Activated T-helper 2 cell treated with anti-CD3 and anti-CD28 coated beads, Interferon-gamma antibody, Interleukin-2, Interleukin-4, amounts not matched to agents 10 μg/mL and 5 μg/mL and 100 μg/mL, durations not matched to agents 14 hours and 24 hours and 36 hours (primary cell): ENCODE data around the gene PICALM. TPM values are rescaled to one million over a fixed set of nuclear protein-coding genes. Genes with fewer than 3 reads are reported as not detected.
"Not testable (repeated sequence)": the region's sequence is repeated elsewhere in the genome, so short reads cannot be mapped to it uniquely, and the experiment has no call there.

Experiments used
- DNase-seq: peaks from one replicate; pipeline ENCODE4 v3.0.0; 2021; ENCODE audit warnings: low spot score
- H3K27ac Mint-ChIP-seq: one replicate; pipeline ENCODE4 v1.8.0; 2021; ENCODE audit warnings: mixed read lengths
- H3K27me3 Mint-ChIP-seq: one replicate; pipeline ENCODE4 v1.8.0; 2021; ENCODE audit warnings: low read depth, mixed read lengths
- H3K36me3 Mint-ChIP-seq: one replicate; pipeline ENCODE4 v1.8.0; 2021; ENCODE audit warnings: low read depth, mixed read lengths
- H3K4me1 Mint-ChIP-seq: one replicate; pipeline ENCODE4 v1.8.0; 2021; ENCODE audit warnings: low read depth, mixed read lengths
- H3K4me3 Mint-ChIP-seq: one replicate; pipeline ENCODE4 v1.8.0; 2021; ENCODE audit warnings: low read depth, mild to moderate bottlenecking, moderate library complexity, mixed read lengths
- H3K9me3 Mint-ChIP-seq: one replicate; pipeline ENCODE4 v1.8.0; 2021; ENCODE audit warnings: mixed read lengths
- intact Hi-C: fragments of 100-400 bp; cut with micrococcal nuclease; formaldehyde crosslinking; loops from one replicate; pipeline ENCODE4 v1.15.1; 2023
- total RNA-seq: library from RNA; stranded (reverse); gene quantifications from 2 replicates; pipeline ENCODE4 v1.2.3, GENCODE V29; 2022

Gene PICALM
- total RNA-seq, 1 donor from 2014 or later, result 213 TPM

DNA sequence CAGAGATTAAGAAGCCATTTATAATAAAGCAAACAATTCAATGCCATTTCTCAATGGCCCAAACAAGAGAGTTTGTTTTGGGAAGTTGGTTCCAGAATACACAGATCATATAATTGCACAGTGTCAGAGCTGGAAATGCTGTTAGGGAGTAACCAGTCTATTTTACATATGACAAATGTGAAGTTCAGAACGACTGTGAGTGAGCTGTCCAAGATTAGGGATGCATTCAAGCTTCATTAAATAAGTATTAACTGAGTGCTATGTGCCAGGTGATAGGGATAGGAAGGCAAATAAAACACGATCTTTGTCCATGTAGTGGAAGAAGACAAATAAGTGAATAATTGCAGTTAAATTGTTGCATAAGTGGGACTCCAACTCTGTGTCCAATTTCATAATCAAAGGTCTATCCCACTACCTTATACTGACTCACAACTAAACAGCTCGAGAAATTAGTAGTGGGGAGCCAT lies 33.1 kb upstream of the PICALM start:
- peaks cover 7% of the 10 kb centered on the region for H3K27me3 Mint-ChIP-seq
- no peak overlapping the region for H3K27ac Mint-ChIP-seq
- H3K4me1 Mint-ChIP-seq, result peaks cover 2% of the 10 kb centered on the region
- no peak for DNase-seq
- intact Hi-C loops, result no loop called here
- no peak overlapping the region for H3K4me3 Mint-ChIP-seq
- H3K36me3 Mint-ChIP-seq, result no peaks in the 10 kb centered on the region
- H3K9me3 Mint-ChIP-seq, result no peaks in the 10 kb centered on the region

DNA sequence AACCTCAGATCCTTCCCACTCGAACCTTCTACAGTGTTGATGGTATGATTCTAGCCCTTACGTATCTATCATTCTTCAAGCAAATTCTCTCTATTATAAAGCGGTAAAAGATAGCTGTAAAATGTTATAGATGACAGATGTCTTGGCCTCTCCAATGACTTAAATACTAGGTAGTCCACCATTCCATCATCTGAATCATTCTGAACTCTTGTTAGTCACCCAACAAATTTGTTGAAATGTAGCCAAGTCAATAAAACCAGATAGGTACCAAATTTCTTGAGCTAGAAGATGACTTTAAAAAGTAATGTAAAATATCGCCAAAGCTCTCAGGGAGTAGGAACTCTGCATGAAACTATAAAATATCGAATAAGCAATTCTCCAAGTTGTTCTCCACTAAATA lies 32.6 kb upstream of the PICALM start:
- Mint-ChIP-seq H3K27me3 (peaks cover 7% of the 10 kb centered on the region), H3K9me3 (no peaks in the 10 kb centered on the region), H3K27ac (no peak overlapping the region), H3K4me3 (no peak overlapping the region), H3K36me3 (no peaks in the 10 kb centered on the region), H3K4me1 (peaks cover 2% of the 10 kb centered on the region)
- intact Hi-C loops, result no loop called here
- no peak for DNase-seq

DNA sequence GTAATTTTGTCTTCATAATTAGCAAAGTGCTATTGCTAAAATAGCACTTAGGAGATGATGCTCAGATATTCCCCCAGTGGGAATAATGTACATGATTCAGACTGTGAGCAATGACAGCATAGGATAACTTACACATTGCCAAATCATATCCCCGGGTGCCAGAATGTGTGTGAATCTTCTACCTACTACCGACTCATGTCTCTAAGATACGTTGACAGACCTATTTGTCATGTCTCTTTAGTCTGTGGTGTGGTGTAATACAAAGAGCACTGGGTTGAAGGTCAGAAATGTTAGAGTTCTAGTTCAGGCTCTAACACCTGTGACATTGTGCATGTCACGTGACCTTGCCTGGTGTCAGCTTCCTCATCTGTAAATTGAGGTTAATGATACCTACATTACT lies 31.0 kb upstream of the PICALM start:
- Mint-ChIP-seq H3K27me3 (peaks cover 7% of the 10 kb centered on the region), H3K36me3 (no peaks in the 10 kb centered on the region), H3K27ac (no peak overlapping the region), H3K4me1 (peaks cover 2% of the 10 kb centered on the region), H3K4me3 (no peak overlapping the region), H3K9me3 (no peaks in the 10 kb centered on the region)
- DNase-seq, result no peak
- intact Hi-C loops, result no loop called here

DNA sequence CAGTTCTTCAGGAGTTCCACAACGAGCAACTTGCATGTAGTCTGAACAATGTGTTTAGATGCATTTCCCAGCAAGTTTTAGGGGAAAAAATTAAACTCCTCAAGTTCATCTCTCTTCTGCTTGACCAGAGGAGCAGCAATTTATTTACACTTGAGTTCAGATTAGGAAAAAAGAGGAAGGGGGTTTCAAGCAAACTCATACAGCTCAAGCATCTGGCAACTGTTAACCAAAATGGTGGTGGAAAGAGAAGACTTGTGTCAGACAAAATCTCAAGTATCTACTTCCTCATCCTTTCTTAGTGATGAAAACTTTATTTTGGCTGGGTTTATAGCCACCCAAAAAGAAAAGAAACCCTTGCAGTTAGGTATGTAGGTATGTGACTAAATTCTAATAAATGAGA lies 29.1 kb upstream of the PICALM start:
- no peak for DNase-seq
- Mint-ChIP-seq H3K27me3 (peaks cover 7% of the 10 kb centered on the region), H3K4me1 (peaks cover 2% of the 10 kb centered on the region), H3K27ac (no peak overlapping the region), H3K9me3 (no peaks in the 10 kb centered on the region), H3K4me3 (no peak overlapping the region), H3K36me3 (no peaks in the 10 kb centered on the region)
- intact Hi-C loops, result no loop called here

DNA sequence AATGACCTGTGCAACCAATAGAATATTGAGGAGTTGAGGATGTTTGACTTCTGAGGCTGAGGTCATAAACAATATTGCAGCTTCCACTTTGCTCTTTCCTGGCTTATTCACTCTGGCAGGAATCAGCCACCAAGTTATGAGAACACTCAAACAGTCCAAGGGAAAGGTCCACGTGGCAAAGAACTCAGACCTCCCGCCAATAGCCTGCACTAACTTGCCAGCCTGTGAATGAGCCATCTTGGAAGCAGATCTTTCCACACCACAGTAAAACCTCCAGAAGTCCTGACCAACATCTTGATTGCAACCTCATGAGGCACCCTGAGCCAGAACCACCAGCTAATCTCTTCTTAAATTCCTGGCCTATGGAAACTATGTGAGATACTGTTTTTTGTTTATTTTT lies 22.7 kb upstream of the PICALM start:
- Mint-ChIP-seq H3K27ac (no peak overlapping the region), H3K4me3 (no peak overlapping the region), H3K4me1 (peaks cover 5% of the 10 kb centered on the region), H3K36me3 (no peaks in the 10 kb centered on the region), H3K27me3 (no peaks in the 10 kb centered on the region), H3K9me3 (no peaks in the 10 kb centered on the region)
- no peak for DNase-seq
- intact Hi-C loops, result no loop called here

DNA sequence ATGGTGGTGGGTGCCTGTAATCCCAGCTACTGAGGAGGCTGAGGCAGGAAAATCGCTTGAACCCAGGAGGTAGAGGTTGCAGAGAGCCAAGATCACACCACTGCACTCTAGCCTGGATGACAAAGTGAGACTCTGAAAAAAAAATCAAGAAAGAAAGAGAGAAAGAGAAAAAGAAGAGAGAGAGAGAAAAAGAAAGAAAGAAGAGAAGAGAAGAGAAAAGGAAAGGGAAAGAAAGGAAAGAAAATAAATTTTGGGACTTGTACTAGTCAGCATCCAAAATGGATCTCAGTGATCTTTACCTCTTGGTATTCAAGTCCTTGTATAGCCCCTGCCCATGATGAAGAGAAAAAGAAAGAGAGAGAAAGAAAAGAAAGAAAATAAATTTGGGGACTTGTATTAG lies 22.2 kb upstream of the PICALM start:
- Mint-ChIP-seq H3K27ac (no peak overlapping the region), H3K27me3 (peaks cover 3% of the 10 kb centered on the region), H3K9me3 (no peaks in the 10 kb centered on the region), H3K4me1 (peaks cover 5% of the 10 kb centered on the region), H3K36me3 (no peaks in the 10 kb centered on the region), H3K4me3 (no peak overlapping the region)
- intact Hi-C loops, result no loop called here
- no peak for DNase-seq

DNA sequence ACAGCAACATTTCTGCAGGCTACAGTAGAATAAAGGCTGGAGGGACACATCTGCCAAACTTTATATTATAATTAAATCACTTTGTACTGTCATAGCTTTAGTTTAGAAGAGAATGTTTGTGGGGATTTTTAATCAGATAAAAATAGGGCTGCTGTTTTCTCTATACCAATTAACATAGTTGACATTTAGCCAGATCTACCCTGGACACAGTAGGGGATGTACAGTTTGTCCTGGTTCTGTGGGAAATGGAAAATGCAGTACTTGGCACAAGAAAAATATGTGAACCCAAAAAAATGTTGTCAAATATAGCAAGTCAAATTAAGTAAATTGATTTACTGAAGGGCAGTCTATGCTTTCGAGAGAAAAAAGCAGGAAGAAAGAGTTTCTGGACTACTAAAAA lies 20.8 kb upstream of the PICALM start:
- no peak for DNase-seq
- Mint-ChIP-seq H3K9me3 (no peaks in the 10 kb centered on the region), H3K4me1 (peaks cover 5% of the 10 kb centered on the region), H3K36me3 (no peaks in the 10 kb centered on the region), H3K27ac (no peak overlapping the region), H3K4me3 (no peak overlapping the region), H3K27me3 (peaks cover 3% of the 10 kb centered on the region)
- intact Hi-C loops, result no loop called here

DNA sequence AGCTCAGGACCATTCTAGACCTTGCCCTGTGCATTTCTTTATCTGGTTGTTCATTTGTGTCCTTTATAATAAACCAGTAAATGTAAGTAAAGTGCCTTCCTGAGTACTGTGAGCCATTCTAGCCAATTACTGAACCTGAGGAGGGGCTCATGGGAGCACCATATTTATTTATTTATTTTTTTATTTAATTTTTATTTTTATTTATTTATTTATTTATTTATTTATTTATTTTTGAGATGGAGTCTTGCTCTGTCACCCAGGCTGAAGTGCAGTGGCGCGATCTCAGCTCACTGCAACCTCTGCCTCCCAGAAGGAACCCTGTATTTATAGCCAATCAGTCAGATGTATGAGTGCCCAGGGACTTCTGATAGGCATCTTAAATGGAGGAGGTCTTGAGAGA lies 18.8 kb upstream of the PICALM start:
- DNase-seq, H3K36me3 Mint-ChIP-seq, H3K9me3 Mint-ChIP-seq, H3K4me3 Mint-ChIP-seq, H3K27ac Mint-ChIP-seq, H3K4me1 Mint-ChIP-seq, H3K27me3 Mint-ChIP-seq, intact Hi-C loops: not testable (repeated sequence)

DNA sequence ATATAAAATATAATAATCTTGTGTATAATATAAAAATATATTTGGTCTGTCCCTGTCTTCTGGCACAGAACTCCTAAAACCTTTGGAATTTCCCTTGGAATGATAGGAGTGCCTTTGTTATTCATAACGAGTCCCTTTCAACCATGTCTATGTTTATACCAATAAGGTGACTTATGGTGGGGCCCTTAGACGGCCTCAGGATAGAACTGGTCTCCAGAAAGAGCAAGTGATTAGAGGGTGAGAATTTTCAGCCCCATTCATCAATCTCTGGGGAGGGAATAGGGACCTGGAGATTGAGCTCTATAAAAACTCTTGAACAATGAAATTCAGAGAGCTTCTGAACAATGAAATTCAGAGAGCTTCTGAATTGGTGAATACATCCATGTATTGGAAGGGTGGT lies 18.4 kb upstream of the PICALM start:
- H3K4me1 Mint-ChIP-seq, result peaks cover 5% of the 10 kb centered on the region
- H3K36me3 Mint-ChIP-seq, result no peaks in the 10 kb centered on the region
- H3K27me3 Mint-ChIP-seq, result peaks cover 3% of the 10 kb centered on the region
- DNase-seq, result no peak
- H3K27ac Mint-ChIP-seq, result no peak overlapping the region
- no peak overlapping the region for H3K4me3 Mint-ChIP-seq
- intact Hi-C loops, result no loop called here
- H3K9me3 Mint-ChIP-seq, result no peaks in the 10 kb centered on the region

DNA sequence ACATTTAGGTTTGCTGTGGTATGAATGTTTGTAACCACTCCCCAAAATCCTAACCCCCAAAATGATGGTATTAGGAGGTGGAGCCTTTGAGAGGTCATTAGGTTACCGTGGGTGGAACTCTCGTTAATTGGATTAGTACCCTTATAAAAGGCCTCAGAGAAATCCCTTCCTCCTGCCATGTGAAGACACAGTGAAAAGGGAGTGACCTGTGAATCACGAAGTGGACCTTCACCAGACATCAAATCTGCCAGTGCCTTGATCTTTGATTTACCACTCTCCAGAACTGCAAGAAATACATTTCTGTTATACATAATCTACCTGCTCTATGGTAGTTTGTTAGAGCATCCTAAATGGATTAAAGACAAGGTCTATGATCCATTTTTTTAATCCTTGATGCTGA lies 12.6 kb upstream of the PICALM start:
- H3K27ac Mint-ChIP-seq, result no peak overlapping the region
- H3K4me3 Mint-ChIP-seq, result no peak overlapping the region
- H3K27me3 Mint-ChIP-seq, result peaks cover 10% of the 10 kb centered on the region
- no peaks in the 10 kb centered on the region for H3K36me3 Mint-ChIP-seq
- no peak for DNase-seq
- intact Hi-C loops, result no loop called here
- H3K9me3 Mint-ChIP-seq, result peaks cover 6% of the 10 kb centered on the region
- H3K4me1 Mint-ChIP-seq, result no peaks in the 10 kb centered on the region

DNA sequence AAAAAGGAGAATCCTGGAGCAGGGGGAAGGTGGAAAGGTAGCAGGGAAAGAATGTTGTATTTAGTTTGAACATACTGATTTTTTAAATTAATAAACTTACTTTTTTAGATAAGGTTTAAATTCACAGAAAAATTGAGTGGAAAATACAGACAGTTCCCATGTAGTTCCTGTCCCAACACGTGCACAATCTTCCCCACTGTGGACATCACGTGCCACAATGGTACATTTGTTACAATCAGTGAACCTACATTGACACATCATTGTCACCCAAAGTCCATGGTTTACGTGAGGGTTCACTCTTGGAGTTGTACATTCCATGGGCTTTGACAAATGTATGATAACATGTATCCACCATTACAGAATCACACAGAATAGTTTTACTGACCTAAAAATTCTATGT lies 10.5 kb upstream of the PICALM start:
- no peaks in the 10 kb centered on the region for H3K4me1 Mint-ChIP-seq
- no peak for DNase-seq
- peaks cover 6% of the 10 kb centered on the region for H3K9me3 Mint-ChIP-seq
- no peak overlapping the region for H3K27ac Mint-ChIP-seq
- no peaks in the 10 kb centered on the region for H3K36me3 Mint-ChIP-seq
- peaks cover 9% of the 10 kb centered on the region for H3K27me3 Mint-ChIP-seq
- no peak overlapping the region for H3K4me3 Mint-ChIP-seq
- intact Hi-C loops, result no loop called here

DNA sequence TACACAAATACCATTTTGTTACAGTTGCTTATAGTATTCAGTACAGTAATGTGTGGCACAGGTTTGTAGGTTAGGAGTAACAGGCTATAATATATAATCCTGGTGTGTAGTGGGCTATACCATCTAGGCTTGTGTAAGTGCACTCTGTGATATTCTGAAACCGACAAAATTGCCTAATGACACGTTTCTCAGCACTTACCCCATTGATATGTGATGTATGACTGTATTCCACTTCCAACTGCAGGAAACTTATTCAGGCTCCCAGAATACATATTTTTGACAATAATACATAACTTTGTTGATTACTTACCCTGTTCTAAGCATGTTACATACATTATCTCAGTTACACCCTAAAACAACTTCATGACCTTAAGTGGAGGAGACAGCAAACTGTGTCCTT lies 5.1 kb upstream of the PICALM start:
- Mint-ChIP-seq H3K4me1 (peaks cover 20% of the 10 kb centered on the region), H3K36me3 (no peaks in the 10 kb centered on the region), H3K9me3 (peaks cover 6% of the 10 kb centered on the region), H3K27me3 (peaks cover 9% of the 10 kb centered on the region), H3K4me3 (no peak overlapping the region), H3K27ac (no peak overlapping the region)
- no peak for DNase-seq
- intact Hi-C loops, result no loop called here

DNA sequence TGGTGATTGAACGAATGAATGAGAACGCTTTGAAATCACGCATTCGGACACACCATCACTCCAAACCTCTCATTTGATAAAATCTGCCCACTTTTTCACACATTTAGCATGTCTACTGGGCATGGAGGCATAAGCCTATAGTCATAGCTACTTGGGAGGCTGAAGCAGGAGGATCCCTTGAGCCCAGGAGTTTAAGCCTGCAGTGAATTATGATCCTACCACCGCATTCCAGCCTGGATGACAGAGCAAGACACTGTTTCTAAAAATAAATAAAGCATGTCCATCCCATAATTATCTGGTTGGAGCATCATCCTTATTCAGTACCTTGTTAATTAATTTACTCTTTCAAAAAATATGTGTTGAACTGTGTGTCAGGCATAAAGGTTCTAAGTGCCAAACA lies 3.3 kb upstream of the PICALM start:
- intact Hi-C loops, result no loop called here
- Mint-ChIP-seq H3K36me3 (peaks cover 12% of the 10 kb centered on the region), H3K27me3 (peaks cover 5% of the 10 kb centered on the region), H3K27ac (no peak overlapping the region), H3K9me3 (no peaks in the 10 kb centered on the region), H3K4me3 (no peak overlapping the region), H3K4me1 (peaks cover 20% of the 10 kb centered on the region)
- no peak for DNase-seq
